IMR-90 (cell line): ENCODE measurements around the gene VSNL1. TPM values are rescaled to one million over a fixed set of nuclear protein-coding genes. Genes with fewer than 3 reads are reported as not detected.

Source experiments
- ATAC-seq: fragments of 200-7000 bp; cut with Tn5 transposase; 2 replicates; pipeline ENCODE4 v1.9.1; 2020; ENCODE audit warnings: low read depth, mild to moderate bottlenecking, moderate library complexity
- BruUV-seq: library from RNA; stranded (reverse); fragments of 400-500 nt; replicated peaks from 2 replicates; lab custom pipeline; 2021; lab: Mats Ljungman, UMichigan
- CTCF ChIA-PET: fragments of 300-600 bp; formaldehyde crosslinking; extraction: SDS; loops from one replicate; lab custom pipeline; 2021; ENCODE audit warnings: antibody characterized with exemption; lab: Yijun Ruan, JAX
- POLR2A ChIA-PET: fragments of 300-600 bp; sonication (Branson Sonifier 250); formaldehyde crosslinking; loops from one replicate; lab custom pipeline; 2022; ENCODE audit warnings: antibody characterized with exemption; ENCODE audit not compliant: unreplicated experiment; lab: Charles Lee
- DNase-seq: peaks from one replicate; pipeline ENCODE4 v3.0.0; 2013
- H2AFZ ChIP-seq: replicated peaks from 2 replicates; pipeline ENCODE3; 2013; ENCODE audit warnings: low read length, mild to moderate bottlenecking; ENCODE audit not compliant: poor library complexity
- H2AK5ac ChIP-seq: 2 replicates; pipeline ENCODE4 v1.6.1; 2013; ENCODE audit warnings: low read depth, low read length, inconsistent platforms
- H2AK9ac ChIP-seq: replicated peaks from 2 replicates; pipeline ENCODE3; 2013; ENCODE audit warnings: mild to moderate bottlenecking, low read depth, low read length, moderate library complexity; ENCODE audit not compliant: poor library complexity
- H2BK120ac ChIP-seq: 2 replicates; pipeline ENCODE4 v1.6.1; 2013; ENCODE audit warnings: low read depth, low read length, inconsistent platforms
- H2BK15ac ChIP-seq: 3 replicates; pipeline ENCODE4 v1.6.1; 2013; ENCODE audit warnings: low read depth, low read length, inconsistent platforms
- H2BK20ac ChIP-seq: 2 replicates; pipeline ENCODE4 v1.6.1; 2013; ENCODE audit warnings: low read depth, mild to moderate bottlenecking, inconsistent platforms, low read length, moderate library complexity
- H2BK5ac ChIP-seq: 2 replicates; pipeline ENCODE4 v1.6.1; 2013; ENCODE audit warnings: mild to moderate bottlenecking, low read depth, low read length, inconsistent platforms; ENCODE audit not compliant: poor library complexity, severe bottlenecking
- H3K14ac ChIP-seq: replicated peaks from 2 replicates; pipeline ENCODE4 v1.6.1; 2013; ENCODE audit warnings: low read depth, low read length, inconsistent platforms
- H3K18ac ChIP-seq: 2 replicates; pipeline ENCODE4 v1.6.1; 2013; ENCODE audit warnings: low read depth, low read length, control low read depth
- H3K23ac ChIP-seq: 2 replicates; pipeline ENCODE4 v1.6.1; 2013; ENCODE audit warnings: low read depth, low read length, inconsistent platforms
- H3K27ac ChIP-seq: 2 replicates; pipeline ENCODE4 v1.5.1; 2013; ENCODE audit warnings: mild to moderate bottlenecking, control low read depth, low read length; ENCODE audit not compliant: insufficient read depth
- H3K27me3 ChIP-seq: 2 replicates; pipeline ENCODE4 v1.6.1; 2013; ENCODE audit warnings: low read length; ENCODE audit not compliant: control insufficient read depth, insufficient read depth
- H3K36me3 ChIP-seq: 2 replicates; pipeline ENCODE4 v1.6.1; 2013; ENCODE audit warnings: low read length, mixed read lengths; ENCODE audit not compliant: control insufficient read depth, insufficient read depth
- H3K4ac ChIP-seq: 2 replicates; pipeline ENCODE4 v1.6.1; 2013; ENCODE audit warnings: low read depth, low read length, inconsistent platforms
- H3K4me1 ChIP-seq: 2 replicates; pipeline ENCODE4 v1.6.1; 2013; ENCODE audit warnings: low read length, mixed read lengths; ENCODE audit not compliant: control insufficient read depth, insufficient read depth
- H3K4me2 ChIP-seq: 2 replicates; pipeline ENCODE4 v1.6.1; 2013; ENCODE audit warnings: low read depth, mild to moderate bottlenecking, control low read depth, low read length, moderate library complexity
- H3K4me3 ChIP-seq: 2 replicates; pipeline ENCODE4 v1.5.1; 2013; ENCODE audit warnings: low read depth, mild to moderate bottlenecking, control low read depth, low read length, moderate library complexity; ENCODE audit not compliant: insufficient read depth
- H3K56ac ChIP-seq: 2 replicates; pipeline ENCODE4 v1.6.1; 2013; ENCODE audit warnings: low read length, inconsistent platforms; ENCODE audit not compliant: insufficient read depth; ENCODE audit errors: extremely low read depth
- H3K79me1 ChIP-seq, 2 experiments: 2 replicates each; pipeline ENCODE4 v1.6.1; 2013; ENCODE audit warnings: low read length in 2 of 2, inconsistent platforms in 1 of 2, low read depth in 1 of 2
- H3K9ac ChIP-seq: 2 replicates; pipeline ENCODE4 v1.6.1; 2013; ENCODE audit warnings: low read depth, low read length, control low read depth
- H3K9me1 ChIP-seq: 2 replicates; pipeline ENCODE4 v1.6.1; 2013; ENCODE audit warnings: low read length, inconsistent platforms; ENCODE audit not compliant: insufficient read depth
- H3K9me3 ChIP-seq: 2 replicates; pipeline ENCODE4 v1.6.1; 2013; ENCODE audit warnings: low read length; ENCODE audit not compliant: control insufficient read depth, insufficient read depth
- H4K20me1 ChIP-seq: 2 replicates; pipeline ENCODE4 v1.6.1; 2013; ENCODE audit warnings: low read length, inconsistent platforms; ENCODE audit not compliant: insufficient read depth
- H4K5ac ChIP-seq: 2 replicates; pipeline ENCODE4 v1.6.1; 2013; ENCODE audit warnings: mild to moderate bottlenecking, low read depth, low read length, control low read depth
- H4K8ac ChIP-seq, 2 experiments: 2 replicates each; pipeline ENCODE4 v1.6.1; 2013; ENCODE audit warnings: low read depth in 2 of 2, low read length in 2 of 2, control low read depth in 1 of 2, inconsistent platforms in 1 of 2
- H4K91ac ChIP-seq: 2 replicates; pipeline ENCODE4 v1.6.1; 2013; ENCODE audit warnings: low read depth, low read length, inconsistent platforms; ENCODE audit not compliant: insufficient read depth
- BHLHE40 ChIP-seq: fragments of 150-350 bp; IDR thresholded peaks from 2 replicates; pipeline ENCODE4 v1.6.1; 2016; ENCODE audit warnings: mild to moderate bottlenecking, low read depth, low read length
- CEBPB ChIP-seq: IDR thresholded peaks from 2 replicates; pipeline ENCODE4 v1.6.1; 2012; ENCODE audit warnings: low read depth, low read length, improper control_type of control experiment
- CHD1 ChIP-seq: IDR thresholded peaks from 2 replicates; pipeline ENCODE4 v1.6.1; 2012; ENCODE audit warnings: low read depth, low read length, improper control_type of control experiment
- FOS ChIP-seq: fragments of 150-350 bp; IDR thresholded peaks from 2 replicates; pipeline ENCODE4 v1.6.1; 2016; ENCODE audit warnings: low read depth, low read length
- MAFK ChIP-seq: IDR thresholded peaks from 2 replicates; pipeline ENCODE4 v1.6.1; 2012; ENCODE audit warnings: low read depth, low read length, improper control_type of control experiment
- MAZ ChIP-seq: IDR thresholded peaks from 2 replicates; pipeline ENCODE4 v1.6.1; 2012; ENCODE audit warnings: low read depth, mild to moderate bottlenecking, low read length, improper control_type of control experiment, moderate library complexity, borderline replicate concordance
- MXI1 ChIP-seq: IDR thresholded peaks from 2 replicates; pipeline ENCODE4 v1.6.1; 2012; ENCODE audit warnings: low read depth, mild to moderate bottlenecking, low read length, moderate library complexity, borderline replicate concordance
- NFE2L2 ChIP-seq: fragments of 150-350 bp; IDR thresholded peaks from 2 replicates; pipeline ENCODE4 v1.6.1; 2016; ENCODE audit warnings: low read depth, mild to moderate bottlenecking, low read length
- POLR2A ChIP-seq: IDR thresholded peaks from 2 replicates; pipeline ENCODE4 v1.6.1; 2012; ENCODE audit warnings: mild to moderate bottlenecking, low read depth, low read length
- RAD21 ChIP-seq: IDR thresholded peaks from 2 replicates; pipeline ENCODE4 v1.6.1; 2012; ENCODE audit warnings: low read length, improper control_type of control experiment
- RCOR1 ChIP-seq: IDR thresholded peaks from 2 replicates; pipeline ENCODE4 v1.6.1; 2012; ENCODE audit warnings: mild to moderate bottlenecking, low read length, improper control_type of control experiment; ENCODE audit not compliant: insufficient replicate concordance
- RFX5 ChIP-seq: IDR thresholded peaks from 2 replicates; pipeline ENCODE4 v1.8.0; 2012; ENCODE audit warnings: low read depth, mild to moderate bottlenecking, low read length, moderate library complexity
- SMC3 ChIP-seq: fragments of 150-350 bp; IDR thresholded peaks from 2 replicates; pipeline ENCODE4 v1.6.1; 2016; ENCODE audit warnings: low read depth, mild to moderate bottlenecking, antibody characterized with exemption, low read length, moderate library complexity
- WGBS, 2 experiments: methylation state at CpG; one replicate each; pipeline versions ENCODE4 v1.1.5 to v1.1.7; 2013; ENCODE audit warnings: missing lambda C conversion rate in 2 of 2; ENCODE audit not compliant: insufficient read length in 1 of 2; ENCODE audit errors: extremely low coverage in 2 of 2; 5-methylcytosine and 5-hydroxymethylcytosine counted together
- dilution Hi-C: fragments of 300-500 bp; cut with HindIII; formaldehyde crosslinking; loops from one replicate; pipeline ENCODE4 v1.14.3; 2018; ENCODE audit warnings: low sequenced_read_pairs; ENCODE audit not compliant: unreplicated experiment
- in situ Hi-C: fragments of 300-500 bp; cut with MboI; formaldehyde crosslinking; loops from 3 replicates; pipeline ENCODE4 v1.14.3; 2019; ENCODE audit warnings: low sequenced_read_pairs, inconsistent platforms, mixed read lengths
- intact Hi-C: fragments of 100-400 bp; cut with micrococcal nuclease; formaldehyde crosslinking; loops from 2 replicates; pipeline ENCODE4 v1.10.0; 2022
- polyA plus RNA-seq, 3 experiments: library from polyadenylated mRNA; depleted of rRNA; stranded (reverse); fragments of >200 nt; gene quantifications; 2 replicates each; pipeline ENCODE4 v1.2.3, GENCODE V29; 2012; ENCODE audit warnings: low replicate concordance in 1 of 3
- total RNA-seq: library from RNA; depleted of rRNA; stranded (reverse); fragments of >200 nt; gene quantifications from 2 replicates; pipeline ENCODE4 v1.2.3, GENCODE V29; 2012
- TF ChIP-seq, protein P1 (sequence below): fragments of 150-350 bp; IDR thresholded peaks from 2 replicates; pipeline ENCODE4 v1.6.1; 2016; ENCODE audit warnings: low read depth, mild to moderate bottlenecking, low read length, moderate library complexity, borderline replicate concordance
- TF ChIP-seq, protein P2 (sequence below): fragments of 150-350 bp; IDR thresholded peaks from 2 replicates; pipeline ENCODE4 v1.6.1; 2017; ENCODE audit warnings: mild to moderate bottlenecking, antibody characterized with exemption, low read length, low read depth

The VSNL1 gene
- total and polyA plus RNA-seq, 2 of the 4 experiments (the other 2 are of a cell fraction), result 0.32 to 0.36 TPM

DNA sequence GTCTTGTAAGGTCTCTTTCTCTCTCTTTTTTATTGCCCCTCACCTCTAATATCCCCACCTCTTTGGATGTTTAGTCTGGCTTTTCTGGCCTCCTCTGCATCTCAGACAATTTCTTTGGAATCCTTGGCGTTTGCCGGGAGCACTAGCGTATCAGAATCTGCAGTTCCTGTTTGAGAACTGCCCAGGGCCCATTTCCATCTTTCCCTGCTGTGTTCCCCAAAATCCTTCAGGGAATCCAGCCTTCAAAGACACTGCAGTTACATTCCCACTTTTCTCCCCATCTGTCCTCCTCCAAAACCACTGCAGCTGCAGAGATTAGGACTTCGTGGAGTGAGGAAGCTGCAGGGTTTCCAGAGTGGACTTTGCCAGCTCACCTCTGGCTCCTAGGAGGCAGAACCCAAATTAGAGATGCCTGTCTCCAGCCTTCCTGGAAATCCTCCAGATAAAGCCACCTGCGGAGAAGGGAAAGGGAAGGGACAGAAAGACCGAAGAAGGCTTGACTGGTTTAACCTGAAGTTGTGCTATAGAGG is 2.7 kb downstream of the VSNL1 start:
- ATAC-seq (no peak), DNase-seq (no peak)
- Histone ChIP-seq H3K56ac (no peak overlapping the region), H3K9me1 (no peaks in the 10 kb centered on the region), H3K27me3 (peaks cover 26% of the 10 kb centered on the region), H3K4me3 (no peak overlapping the region), H3K4ac (no peak overlapping the region), H3K4me1 (no peaks in the 10 kb centered on the region; the same call in 1 of the 2 replicates), H3K4me2 (no peak overlapping the region), H3K14ac (no peak overlapping the region), H2AFZ (no peak overlapping the region), H3K27ac (no peak overlapping the region), H4K8ac (no peak overlapping the region), H2AK5ac (no peak overlapping the region), H2AK9ac (no peak overlapping the region), H2BK120ac (no peak overlapping the region), H3K18ac (no peak overlapping the region), H2BK20ac (no peak overlapping the region), H2BK5ac (no peak overlapping the region), H2BK15ac (no peak overlapping the region), H3K9me3 (no peaks in the 10 kb centered on the region), H3K9ac (no peak overlapping the region), H3K79me1 (no peaks in the 10 kb centered on the region), H4K91ac (no peak overlapping the region), H3K23ac (no peak overlapping the region), H3K36me3 (no peaks in the 10 kb centered on the region), H4K5ac (no peak overlapping the region), H4K20me1 (no peaks in the 10 kb centered on the region)
- intact Hi-C loops, result no loop called here
- in situ Hi-C loops, result no loop called here
- CTCF ChIA-PET, result no interaction called here
- WGBS, 2 experiments, result 71% methylated on average over 3 of the region's 6 CpGs; no CpG with 5 or more reads in 1 of the 2 experiments
- POLR2A ChIA-PET, result no interaction called here
- no TSS peak for BruUV-seq
- dilution Hi-C loops, result no loop called here
- TF ChIP-seq BHLHE40 (no peak), NFE2L2 (no peak), CEBPB (no peak), MAZ (no peak), RAD21 (no peak), FOS (no peak), RCOR1 (no peak), POLR2A (no peak), MXI1 (no peak), SMC3 (no peak), CHD1 (no peak), RFX5 (no peak), MAFK (no peak)
- TF ChIP-seq, protein P1, sequence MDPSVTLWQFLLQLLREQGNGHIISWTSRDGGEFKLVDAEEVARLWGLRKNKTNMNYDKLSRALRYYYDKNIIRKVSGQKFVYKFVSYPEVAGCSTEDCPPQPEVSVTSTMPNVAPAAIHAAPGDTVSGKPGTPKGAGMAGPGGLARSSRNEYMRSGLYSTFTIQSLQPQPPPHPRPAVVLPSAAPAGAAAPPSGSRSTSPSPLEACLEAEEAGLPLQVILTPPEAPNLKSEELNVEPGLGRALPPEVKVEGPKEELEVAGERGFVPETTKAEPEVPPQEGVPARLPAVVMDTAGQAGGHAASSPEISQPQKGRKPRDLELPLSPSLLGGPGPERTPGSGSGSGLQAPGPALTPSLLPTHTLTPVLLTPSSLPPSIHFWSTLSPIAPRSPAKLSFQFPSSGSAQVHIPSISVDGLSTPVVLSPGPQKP, result no peak
- TF ChIP-seq, protein P2, sequence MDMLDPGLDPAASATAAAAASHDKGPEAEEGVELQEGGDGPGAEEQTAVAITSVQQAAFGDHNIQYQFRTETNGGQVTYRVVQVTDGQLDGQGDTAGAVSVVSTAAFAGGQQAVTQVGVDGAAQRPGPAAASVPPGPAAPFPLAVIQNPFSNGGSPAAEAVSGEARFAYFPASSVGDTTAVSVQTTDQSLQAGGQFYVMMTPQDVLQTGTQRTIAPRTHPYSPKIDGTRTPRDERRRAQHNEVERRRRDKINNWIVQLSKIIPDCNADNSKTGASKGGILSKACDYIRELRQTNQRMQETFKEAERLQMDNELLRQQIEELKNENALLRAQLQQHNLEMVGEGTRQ, result no peak
